Measurements from ENCODE around the gene DHX57.
"Not testable (repeated sequence)": the region's sequence is repeated elsewhere in the genome, so short reads cannot be mapped to it uniquely, and the experiment has no call there.

The DHX57 gene

DNA sequence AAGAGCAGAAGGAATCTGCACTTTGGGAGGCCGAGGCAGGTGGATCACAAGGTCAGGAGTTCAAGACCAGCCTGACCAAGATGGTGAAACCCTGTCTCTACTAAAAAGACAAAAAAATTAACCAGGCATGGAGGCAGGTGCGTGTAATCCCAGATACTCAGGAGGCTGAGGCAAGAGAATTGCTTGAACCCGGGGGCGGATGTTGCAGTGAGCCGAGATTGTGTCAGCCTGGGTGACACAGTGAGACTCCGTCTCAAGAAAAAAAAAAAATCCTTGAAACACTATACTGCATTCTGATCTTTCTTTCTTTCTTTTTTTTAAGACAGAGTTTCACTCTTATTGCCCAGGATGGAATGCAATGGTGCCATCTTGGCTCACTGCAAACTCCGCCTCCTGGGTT lies 80.7 kb downstream of the DHX57 start:
- not testable (repeated sequence) for DNase-seq

DNA sequence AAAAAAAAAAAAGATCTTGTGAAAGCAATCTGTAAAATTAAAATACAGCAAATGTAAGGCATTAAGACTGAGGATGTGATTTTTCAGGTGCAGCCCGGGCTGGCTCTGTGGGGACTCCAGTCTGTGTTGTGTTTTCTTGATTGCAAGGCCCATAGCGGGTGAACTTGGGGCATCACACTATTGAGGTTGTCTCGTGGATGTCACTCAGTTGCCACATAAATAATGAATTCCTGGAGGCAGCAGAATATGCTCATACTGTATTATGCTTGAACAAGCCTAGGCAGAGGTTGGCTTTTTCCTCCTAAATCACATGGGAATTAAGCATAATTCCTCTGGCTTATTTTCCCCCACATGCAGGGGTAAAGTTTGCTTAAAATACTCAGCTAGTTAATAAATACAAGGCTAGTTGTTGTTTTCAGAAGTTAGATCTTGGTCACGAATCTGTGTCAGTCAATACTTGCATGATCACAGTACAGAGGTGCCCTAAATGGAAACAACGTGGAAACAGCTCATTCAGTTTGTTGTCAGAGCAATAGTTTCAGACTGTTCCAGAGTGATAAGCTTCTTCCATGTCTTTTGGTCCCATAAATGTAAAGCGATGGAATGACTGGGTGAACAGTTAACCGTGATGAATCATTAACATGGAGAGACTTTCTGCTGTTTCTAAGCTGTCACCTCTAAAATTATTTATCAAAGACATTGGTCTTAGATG lies 81.3 kb downstream of the DHX57 start:
- DNase-seq: no peak

GRCh38 chr2:38793511-38793910 lies 82.2 kb downstream of the DHX57 start:
- DNase-seq: no peak

DNA sequence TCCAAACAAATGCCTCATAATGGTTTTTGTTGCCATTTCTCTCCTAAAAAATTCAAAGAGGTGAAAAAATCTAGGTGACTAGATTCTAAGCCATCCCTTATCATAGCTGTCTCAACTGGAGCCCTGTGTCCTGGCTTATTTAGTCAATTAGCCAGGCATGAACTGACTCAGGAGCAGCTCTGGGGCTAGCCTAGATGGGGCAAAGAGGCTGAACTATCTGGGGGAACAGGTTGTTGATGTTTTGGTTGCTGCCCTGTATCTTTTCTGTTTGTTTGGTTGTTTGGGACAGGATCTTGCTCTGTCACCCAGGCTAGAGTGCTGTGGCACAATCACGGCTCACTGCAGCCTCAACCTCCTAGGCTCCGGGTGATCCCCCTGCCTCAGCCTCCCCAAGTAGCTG lies 83.0 kb downstream of the DHX57 start:
- no peak for DNase-seq

- DNase-seq: not testable (repeated sequence)
Measured at GRCh38 chr2:38792321-38792720, 83.4 kb downstream of the DHX57 start.

DNA sequence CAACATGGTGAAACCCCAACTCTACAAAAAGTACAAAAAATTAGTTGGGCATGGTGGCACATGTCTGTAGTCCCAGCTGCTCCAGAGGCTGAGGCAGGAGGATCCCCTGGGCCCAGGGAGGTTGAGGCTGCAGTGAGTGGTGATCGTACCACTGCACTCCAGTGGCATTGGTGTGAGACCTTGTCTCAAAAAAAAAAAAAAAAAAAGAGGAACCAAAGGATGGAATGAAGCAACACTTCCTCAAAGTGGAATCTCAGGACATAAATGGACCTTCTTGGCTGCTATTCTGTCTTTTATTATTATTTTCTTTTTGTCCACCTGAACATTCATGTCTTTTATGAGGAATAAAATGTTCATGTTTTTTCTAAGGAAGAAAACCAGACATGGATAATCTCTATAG lies 84.0 kb downstream of the DHX57 start:
- DNase-seq: no peak

GRCh38 chr2:38789691-38790090 lies 86.0 kb downstream of the DHX57 start:
- DNase-seq: no peak

DNA sequence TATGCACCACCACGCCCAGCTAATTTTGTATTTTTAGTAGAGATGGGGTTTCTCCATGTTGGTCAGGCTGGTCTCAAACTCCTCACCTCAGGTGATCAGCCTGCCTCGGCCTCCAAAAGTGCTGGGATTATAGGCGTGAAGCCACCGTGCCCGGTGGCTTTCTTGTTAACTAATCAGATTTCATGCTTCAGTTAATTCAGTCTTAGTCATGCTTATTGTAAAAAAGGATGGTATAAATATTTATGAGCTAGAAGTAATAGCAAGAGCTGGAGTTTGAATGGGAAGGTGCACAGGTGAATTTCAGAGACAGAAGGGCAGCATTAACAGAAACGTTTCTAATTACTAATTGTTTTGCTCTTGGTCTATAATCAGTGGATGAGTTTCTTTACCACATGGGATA lies 87.4 kb downstream of the DHX57 start:
- no peak for DNase-seq

DNA sequence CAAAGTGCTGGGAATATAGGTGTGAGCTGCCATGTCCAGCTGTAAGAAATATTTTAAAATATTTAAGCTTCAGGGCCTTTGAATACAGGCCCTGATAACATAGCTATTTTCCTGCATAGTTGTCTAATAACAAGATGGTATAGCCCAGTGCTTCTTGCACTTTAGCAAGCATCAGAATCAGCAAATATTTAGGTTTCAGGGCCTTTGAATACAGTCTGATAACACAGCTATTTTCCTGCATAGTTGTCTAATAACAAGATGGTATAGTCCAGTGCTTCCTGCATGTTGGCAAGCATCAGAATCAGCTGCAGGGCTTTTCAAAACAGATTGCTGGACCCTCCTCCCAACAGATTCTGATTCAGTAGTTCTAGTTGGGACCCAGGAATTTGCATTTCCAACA lies 92.1 kb downstream of the DHX57 start:
- no peak for DNase-seq

DNA sequence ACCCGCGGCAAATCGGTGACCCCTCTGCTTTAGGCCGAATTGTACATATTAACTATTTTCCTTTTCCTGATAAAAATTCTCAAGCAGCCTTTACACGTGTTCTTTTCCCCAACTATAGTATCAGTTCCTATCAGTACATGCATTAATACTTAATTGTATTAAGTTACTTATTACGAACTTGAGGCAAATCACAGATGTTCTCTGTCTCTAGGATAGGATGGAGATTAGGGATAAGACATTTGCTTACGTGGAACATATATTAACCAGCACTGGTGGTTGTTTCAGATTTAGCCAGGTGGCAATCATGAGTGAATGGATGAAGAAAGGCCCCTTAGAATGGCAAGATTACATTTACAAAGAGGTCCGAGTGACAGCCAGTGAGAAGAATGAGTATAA lies 97.0 kb downstream of the DHX57 start:
- no peak for DNase-seq

DNA sequence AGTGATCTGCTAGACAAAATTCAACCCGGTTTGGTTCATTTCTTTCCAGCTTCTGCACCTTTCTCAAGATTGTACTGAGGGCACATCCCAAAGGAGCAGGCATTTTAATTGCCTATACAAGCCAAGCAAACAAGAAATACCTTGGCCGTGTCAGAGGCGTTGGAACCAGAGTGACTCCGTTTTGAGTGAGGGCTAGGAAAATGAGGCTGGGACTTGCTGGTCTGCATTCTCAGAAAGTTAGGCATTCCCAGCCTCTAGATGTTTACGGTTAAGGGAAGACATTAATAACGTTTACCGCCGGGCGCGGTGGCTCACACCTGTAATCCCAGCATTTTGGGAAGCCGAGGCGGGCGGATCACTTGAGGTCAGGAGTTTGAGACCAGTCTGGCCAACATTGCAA lies 99.2 kb downstream of the DHX57 start:
- DNase-seq: no peak

GRCh38 chr2:38775921-38776225 lies 99.9 kb downstream of the DHX57 start:
- no peak for DNase-seq

DNA sequence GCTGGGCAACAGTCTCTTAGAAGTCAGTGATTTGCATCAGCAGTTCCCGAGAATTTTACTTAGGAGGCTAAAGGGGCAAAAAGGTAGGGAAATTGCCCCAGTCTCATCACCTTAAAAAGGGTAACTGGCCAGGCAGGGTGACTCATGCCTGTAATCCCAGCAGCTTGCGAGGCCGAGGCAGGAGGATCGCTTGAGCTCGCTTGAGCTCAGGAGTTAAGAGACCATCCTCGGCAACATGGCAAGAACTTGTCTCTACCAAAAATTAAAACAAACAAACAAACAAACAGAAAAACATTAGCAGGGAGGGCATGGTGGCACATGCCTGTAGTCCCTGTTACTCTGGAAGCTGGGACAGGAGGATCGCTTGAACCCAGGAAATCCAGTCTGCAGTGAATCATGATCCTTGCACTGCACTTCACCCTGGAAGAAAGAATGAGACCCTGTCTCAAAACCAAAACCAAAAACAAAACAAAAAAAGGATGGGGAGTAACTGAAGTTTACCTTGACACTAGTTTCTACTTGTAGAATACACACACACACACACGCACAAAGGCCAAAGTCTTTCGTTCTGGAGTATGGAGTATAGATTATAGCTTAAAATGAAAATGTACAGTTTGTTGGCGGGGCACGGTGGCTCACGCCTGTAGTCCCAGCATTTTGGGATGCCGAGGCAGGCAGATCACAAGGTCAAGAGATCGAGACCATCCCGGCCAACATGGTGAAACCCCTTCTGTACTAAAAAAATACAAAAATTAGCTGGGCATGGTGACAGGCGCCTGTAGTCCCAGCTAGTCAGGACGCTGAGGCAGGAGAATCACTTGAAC lies 100.4 kb downstream of the DHX57 start:
- no peak for DNase-seq

DNA sequence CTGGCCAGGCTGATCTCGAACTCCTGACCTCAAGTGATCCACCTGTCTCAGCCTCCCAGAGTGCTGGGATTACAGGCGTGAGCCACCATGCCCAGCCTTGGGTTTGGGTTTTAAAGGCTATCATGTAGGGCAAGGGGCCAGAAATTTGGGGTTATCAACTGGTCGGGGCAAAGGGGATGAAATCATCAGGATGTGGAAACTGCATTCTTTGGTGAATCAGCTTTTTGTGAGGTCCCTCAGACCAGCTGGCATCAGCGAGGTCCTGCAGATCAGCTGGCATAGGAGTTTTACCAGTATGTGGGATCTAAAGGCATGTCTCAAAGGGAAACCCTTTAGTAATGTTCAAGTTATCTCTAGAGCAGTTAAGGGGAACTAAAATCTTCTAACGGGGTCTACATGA lies 104.1 kb downstream of the DHX57 start:
- DNase-seq: no peak

DNA sequence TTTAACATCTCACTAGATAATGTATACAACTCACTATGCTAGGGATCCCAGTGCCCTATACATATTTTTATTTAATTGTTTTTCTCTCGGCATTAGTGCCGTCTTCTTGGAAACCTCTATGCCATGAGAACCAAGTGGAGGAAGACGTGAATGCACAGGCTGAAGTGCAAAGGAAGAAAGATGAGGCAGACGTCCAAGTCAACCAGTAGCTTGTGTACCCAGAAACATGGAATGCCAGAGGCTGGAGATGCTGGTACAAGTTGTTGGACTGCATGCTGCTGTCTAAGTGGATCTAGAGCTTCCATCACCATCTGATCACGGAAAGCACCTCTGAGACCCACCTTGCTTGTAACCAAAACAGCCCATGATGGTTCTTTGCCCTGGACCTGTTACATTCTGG lies 110.2 kb downstream of the DHX57 start:
- no peak for DNase-seq

DNA sequence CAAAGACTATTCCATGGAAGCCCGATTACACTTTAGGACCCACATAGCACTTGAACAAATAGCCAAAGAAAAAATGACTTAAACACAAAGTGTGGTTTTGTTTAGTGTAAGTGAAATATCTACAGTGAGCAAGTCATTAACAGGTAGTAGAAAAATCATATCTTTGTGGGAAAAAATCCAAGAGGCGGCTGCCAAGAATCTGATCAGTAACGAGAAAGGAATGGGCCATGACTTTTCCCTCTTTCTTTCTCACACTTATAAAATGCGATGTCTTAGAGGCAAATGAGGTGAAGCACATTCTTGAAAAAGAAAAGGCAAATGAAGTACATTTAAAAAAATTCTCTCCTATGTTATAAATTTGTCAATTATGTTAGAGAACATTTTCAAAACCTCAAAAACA lies 110.6 kb downstream of the DHX57 start:
- no peak for DNase-seq

- no peak for DNase-seq
Measured at GRCh38 chr2:38763728-38764127, 112.0 kb downstream of the DHX57 start.

DNA sequence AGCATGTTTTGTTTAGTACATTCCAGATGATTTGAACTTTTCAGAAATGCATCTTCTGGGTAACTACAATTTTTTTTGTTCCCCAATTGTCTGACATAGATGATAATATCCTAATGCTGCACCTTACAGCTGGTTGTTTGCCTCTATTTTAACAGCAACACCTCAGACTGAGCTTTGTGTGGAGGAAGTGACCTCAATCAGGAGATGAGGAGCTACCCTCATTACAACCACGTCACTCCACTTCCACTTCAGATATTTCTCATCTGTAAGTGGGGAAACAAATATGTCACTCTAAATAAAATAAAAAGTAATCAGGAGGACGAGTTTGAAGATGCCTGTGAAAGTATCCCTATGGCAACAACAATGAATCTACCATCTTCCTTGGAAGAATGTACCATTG lies 112.5 kb downstream of the DHX57 start:
- DNase-seq: no peak

- DNase-seq: not testable (repeated sequence)
Measured at GRCh38 chr2:38755891-38756290, 119.8 kb downstream of the DHX57 start.

- DNase-seq: peak; percentile 29
Measured at GRCh38 chr2:38754506-38754905, 121.2 kb downstream of the DHX57 start.

- no peak for DNase-seq
Measured at GRCh38 chr2:38754049-38754448, 121.7 kb downstream of the DHX57 start.

- DNase-seq: no peak
Measured at GRCh38 chr2:38751596-38752410, 123.9 kb downstream of the DHX57 start.

GRCh38 chr2:38750891-38751595 lies 124.7 kb downstream of the DHX57 start, which contains the start of gene SRSF7:
Gene SRSF7 (minus strand): TSS chr2:38751361. CDS start chr2:38751256, 105 bp downstream.
- DNase-seq: peak; percentile 99

Measured in CD4-positive, alpha-beta T cell treated with Interleukin-17A for 1 hour (primary cell).